NOMO-1 (cell line): ENCODE data around the gene SNTB2.
A peak's percentile ranks its signal among the peaks of the same experiment; 100 is the strongest.
"Not testable (repeated sequence)": the region's sequence is repeated elsewhere in the genome, so short reads cannot be mapped to it uniquely, and the experiment has no call there.

ENCODE experiments used
- DNase-seq, 2 experiments: peaks; one replicate each; lab custom pipeline; 2025; ENCODE audit not compliant: unreplicated experiment in 2 of 2; lab: John Stamatoyannopoulos, UW

SNTB2 gene

GRCh38 chr16:69276148-69277115, 89.5 kb downstream of the SNTB2 start:
- DNase-seq: no peak

DNA sequence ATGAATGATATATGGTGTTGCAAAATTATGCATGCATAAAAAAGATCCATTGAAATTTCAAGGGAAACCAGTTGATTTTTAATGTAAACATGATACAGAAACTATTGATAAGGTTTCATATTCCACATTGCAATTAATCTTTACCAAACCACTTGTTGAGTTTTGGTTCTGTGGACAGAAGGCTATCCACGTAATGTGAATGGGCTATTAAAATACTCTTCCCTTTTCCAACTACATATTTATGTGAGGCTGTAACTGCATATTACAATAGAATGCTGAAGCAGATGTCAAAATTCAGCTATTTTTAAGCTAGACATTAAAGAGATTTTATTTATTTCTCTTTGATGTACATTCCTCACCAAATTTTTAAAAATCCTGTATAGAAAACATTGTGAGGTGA, 90.4 kb downstream of the SNTB2 start:
- no peak for DNase-seq

DNA sequence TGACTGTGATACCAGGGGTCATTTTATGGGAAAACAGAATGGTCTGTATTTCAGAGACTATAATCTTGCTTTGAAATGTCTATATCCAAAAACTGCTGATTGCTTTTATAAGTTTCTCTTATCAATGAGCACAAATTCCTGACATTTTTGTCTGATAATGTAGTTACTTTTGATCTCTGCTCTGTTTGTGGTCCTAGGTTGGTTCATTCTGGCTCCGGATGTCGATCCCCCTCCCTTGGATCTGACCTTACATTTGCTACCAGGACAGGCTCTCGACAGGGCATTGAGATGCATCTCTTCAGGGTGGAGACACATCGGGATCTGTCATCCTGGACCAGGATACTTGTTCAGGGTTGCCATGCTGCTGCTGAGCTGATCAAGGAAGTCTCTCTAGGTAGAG, 96.9 kb downstream of the SNTB2 start:
- no peak for DNase-seq

DNA sequence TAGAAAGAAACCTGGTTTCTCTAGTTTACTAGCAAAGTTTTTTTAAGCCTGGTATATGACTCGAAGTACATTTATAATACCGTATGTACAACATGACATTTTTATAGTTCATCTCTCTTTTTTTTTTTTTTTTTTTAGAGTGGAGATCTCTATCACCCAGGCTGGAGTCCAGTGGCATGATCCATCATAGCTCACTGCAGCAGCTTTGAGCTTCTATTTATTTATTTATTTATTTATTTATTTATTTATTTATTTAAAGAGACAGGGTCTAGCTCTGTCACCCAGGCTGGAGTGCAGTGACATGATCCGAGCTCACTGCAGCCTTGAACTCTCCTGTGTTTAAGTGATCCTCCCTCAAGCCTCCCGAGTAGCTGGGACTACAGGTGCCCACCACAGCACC, 98.3 kb downstream of the SNTB2 start:
- no peak for DNase-seq

DNA sequence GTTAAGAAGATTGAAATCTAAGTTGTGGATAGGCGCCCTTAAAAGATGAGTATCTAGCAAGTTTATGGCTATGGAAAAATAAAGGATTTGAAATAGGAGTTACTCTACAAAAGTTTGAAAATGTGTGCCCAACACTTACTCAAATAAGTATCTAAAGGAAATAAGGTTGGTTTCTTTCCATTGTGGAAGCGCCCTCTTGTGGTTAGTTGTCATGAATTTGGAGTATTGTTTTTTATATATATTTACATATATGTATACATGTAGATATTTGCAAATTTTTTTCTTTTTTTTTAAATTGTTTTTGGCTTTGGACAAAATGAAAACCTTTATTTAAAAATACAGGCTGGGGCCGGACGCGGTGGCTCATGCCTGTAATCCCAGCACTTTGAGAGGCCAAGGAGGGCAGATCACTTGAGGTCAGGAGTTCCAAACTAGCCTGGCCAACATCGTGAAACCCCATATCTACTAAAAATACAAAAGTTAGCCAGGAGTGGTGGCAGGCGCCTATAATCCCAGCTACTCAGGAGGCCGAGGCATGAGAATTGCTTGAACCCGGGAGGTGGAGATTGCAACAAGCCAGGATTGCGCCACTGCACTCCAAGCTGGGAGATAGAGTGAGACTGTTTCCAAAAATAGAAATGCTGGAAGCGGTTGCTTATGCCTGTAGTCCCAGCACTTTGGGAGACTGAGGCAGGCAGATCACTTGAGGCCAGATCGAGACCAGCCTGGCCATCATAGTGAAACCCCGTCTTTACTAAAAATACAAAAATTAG, 100.2 kb downstream of the SNTB2 start:
- DNase-seq: peak in 1 of 2 experiments; percentile 48

DNA sequence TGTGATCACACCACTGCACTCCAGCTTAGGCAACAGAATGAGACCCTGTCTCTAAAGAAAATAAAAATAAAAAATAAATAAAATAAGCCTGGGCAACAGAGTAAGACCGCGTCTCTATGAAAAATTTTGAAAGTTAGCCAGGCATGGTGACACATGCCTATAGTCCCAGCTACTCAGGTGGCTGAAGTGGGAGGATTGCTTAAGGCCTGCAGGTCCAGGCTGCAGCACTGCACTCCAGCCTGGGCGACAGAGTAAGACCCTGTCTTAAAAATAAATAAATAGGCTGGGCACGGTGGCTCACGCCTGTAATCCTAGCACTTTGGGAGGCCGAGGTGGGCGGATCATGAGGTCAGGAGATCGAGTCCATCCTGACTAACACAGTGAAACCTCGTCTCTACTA, 104.7 kb downstream of the SNTB2 start:
- DNase-seq: not testable (repeated sequence)

- DNase-seq: no peak
Measured at GRCh38 chr16:69293401-69293800, 106.4 kb downstream of the SNTB2 start.

DNA sequence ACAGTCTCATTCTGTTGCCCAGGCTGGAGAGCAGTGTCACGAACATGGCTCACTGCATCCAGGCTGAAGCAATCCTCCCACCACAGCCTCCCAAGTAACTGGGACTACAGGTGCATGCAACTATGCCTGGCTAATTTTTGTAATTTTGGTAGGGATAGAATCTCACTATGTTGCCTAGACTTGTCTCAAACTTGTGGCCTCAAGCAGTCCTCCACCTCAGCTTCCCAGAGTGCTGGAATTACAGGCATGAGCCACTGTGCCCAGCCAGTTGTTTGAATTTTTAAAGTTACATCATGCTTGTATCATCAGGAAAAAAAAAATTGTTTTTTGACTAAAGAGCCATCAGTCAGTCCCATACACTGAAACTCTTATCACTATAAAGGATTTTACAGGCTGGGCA, 107.1 kb downstream of the SNTB2 start:
- DNase-seq: no peak

GRCh38 chr16:69296771-69297170, 109.8 kb downstream of the SNTB2 start:
- not testable (repeated sequence) for DNase-seq

GRCh38 chr16:69298261-69298660, 111.3 kb downstream of the SNTB2 start:
- no peak for DNase-seq

DNA sequence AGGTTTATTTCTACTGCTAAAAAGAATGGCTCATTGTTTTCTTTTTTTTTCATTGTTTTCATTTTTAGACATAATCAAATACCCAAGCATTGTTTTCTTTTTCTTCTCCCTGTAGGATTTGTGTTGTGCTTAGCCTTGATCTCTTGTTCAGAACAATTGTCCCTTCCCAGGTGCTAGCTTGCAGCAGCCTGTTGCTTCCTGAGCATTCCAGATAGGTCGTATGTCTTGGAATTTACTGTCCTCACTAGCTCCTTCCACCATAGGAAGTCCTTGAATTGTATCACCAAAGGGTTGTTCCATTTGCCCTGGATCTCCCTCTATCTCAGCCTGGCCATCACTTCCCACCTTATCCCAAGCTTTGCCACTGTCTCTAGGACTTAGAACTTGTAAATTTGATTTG, 114.2 kb downstream of the SNTB2 start:
- DNase-seq: no peak

DNA sequence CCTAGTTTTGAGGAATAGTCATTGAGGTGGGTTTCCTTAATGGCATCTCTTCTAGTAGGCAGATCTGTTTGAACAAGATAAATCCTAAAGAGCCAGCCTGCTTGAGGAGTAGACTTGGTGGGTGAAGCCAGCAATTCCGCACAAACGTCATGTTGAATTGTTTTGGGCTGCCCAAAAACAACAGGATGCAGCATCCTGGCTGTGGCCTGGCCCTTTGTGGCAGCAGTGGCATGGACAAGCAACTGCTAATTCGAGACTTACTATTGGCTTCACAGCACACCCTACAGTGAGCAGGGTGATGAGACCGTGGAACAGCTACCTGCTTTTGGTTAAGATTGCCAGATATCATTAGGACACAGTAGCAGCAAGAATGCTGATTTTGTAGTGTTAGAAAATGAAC, 114.9 kb downstream of the SNTB2 start:
- no peak for DNase-seq

DNA sequence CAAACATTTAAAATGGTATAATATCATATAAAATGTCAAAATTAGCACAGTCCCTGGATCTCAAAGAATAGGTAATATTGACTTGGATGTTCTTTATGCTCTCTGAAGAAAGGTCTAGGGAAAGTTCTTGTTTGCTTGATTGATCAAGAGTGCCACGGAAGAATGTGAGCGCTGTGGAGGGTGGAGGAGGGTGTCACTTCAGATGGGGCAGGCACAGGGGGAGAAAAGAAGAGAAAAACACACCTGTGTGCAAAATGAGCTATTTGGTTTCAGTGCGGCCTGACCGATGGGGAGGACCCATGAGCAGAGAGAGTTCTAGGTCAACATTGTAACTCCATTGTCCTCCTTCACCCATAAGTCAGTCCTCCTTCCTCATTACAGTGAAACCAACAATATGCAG, 115.3 kb downstream of the SNTB2 start:
- DNase-seq: no peak

DNA sequence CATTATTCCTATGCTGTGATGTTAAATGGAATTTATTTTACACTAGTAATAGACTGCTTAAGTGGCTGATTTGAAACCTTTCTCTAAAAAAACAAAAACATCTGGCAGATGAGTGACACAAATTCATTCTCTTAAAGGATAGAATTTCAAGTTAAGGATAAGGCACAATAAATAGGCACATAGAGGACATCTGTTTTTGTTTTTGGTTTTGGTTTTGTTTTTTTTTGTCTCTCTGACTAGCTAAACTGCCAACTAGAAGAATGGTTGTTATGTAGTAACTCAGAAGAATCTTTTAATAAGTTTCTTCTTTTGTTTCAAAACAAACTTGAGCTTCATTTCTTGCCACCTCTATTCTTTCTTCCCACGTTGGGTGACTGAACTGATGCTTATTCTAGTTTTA, 119.1 kb downstream of the SNTB2 start:
- no peak for DNase-seq

DNA sequence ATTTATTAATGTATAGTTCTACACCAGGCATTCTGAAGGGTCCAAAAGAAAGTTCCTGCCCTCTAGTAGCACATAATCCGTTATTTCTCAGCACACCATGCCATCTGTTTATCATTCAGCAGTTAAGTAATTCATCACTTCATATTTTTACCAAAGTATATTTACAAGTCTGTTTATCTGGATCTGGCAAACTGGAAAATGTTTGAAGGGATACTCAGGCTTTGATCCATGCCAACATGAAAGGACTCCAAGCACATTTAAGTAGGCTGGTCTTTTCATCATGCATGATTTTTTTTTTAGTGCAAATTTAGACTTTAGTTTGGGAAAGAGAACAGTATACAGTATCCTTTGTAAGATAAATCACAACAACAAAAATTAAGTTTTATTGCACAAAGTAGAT, 120.1 kb downstream of the SNTB2 start:
- no peak for DNase-seq

DNA sequence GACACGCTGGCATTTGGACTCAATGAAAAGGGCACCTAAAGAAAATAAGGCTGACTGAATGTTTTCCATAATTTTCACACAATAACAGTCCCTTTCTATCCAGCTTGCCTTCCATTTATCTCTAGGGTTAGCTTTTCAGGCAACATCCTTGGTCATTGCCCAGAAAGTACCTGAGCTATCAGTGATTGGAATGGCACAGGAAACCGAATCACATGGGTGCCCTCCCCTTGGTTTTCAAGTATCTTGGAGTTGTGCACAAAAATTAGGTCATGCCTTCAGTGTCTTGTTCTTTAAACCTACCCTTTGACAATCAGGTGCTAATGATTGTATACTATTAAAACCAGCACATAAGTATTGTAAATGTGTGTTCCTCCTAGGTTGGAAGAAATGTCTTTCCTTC, 120.9 kb downstream of the SNTB2 start:
- DNase-seq: no peak

- no peak for DNase-seq
Measured at GRCh38 chr16:69309316-69309715, 122.4 kb downstream of the SNTB2 start.

- DNase-seq: peak; percentile 94 to 97
Measured at GRCh38 chr16:69310653-69311532, 123.9 kb downstream of the SNTB2 start, which contains the start of gene VPS4A. Gene VPS4A (plus strand): TSS chr16:69311350. CDS start chr16:69311512, 162 bp downstream.

GRCh38 chr16:69311533-69312387, 124.8 kb downstream of the SNTB2 start:
- no peak for DNase-seq

GRCh38 chr16:69313469-69313868, 126.5 kb downstream of the SNTB2 start:
- no peak for DNase-seq
